ENCODE data around the gene BTLA. TPM values are rescaled to one million over a fixed set of nuclear protein-coding genes. Genes with fewer than 3 reads are reported as not detected.
"Not testable (repeated sequence)": the region's sequence is repeated elsewhere in the genome, so short reads cannot be mapped to it uniquely, and the experiment has no call there.

BTLA gene
- polyA plus RNA-seq, 1 donor = 1.0 TPM

- H3K27me3 ChIP-seq (ENCODE audit: control insufficient read depth, insufficient read depth, low read length) = no peaks in the 10 kb centered on the region
- no peak overlapping the region for H3K4me3 ChIP-seq (ENCODE audit: low read length)
- no peak overlapping the region for H3K27ac ChIP-seq (ENCODE audit: low read length)
- no peaks in the 10 kb centered on the region for H3K4me1 ChIP-seq (ENCODE audit: control insufficient read depth, insufficient read depth, low read length)
- no peak for DNase-seq
- H3K36me3 ChIP-seq (ENCODE audit: control insufficient read depth, insufficient read depth, low read length) = no peaks in the 10 kb centered on the region
- peaks cover 2% of the 10 kb centered on the region for H3K9me3 ChIP-seq (ENCODE audit: control insufficient read depth, low read depth, low read length)
These were observed 13.0 kb upstream of the BTLA start for GRCh38 chr3:112512320-112512719.

- H3K27me3 ChIP-seq (ENCODE audit: control insufficient read depth, insufficient read depth, low read length) = no peaks in the 10 kb centered on the region
- no peak overlapping the region for H3K4me3 ChIP-seq (ENCODE audit: low read length)
- H3K9me3 ChIP-seq (ENCODE audit: control insufficient read depth, low read depth, low read length) = peaks cover 2% of the 10 kb centered on the region
- no peaks in the 10 kb centered on the region for H3K36me3 ChIP-seq (ENCODE audit: control insufficient read depth, insufficient read depth, low read length)
- no peak for DNase-seq
- no peak overlapping the region for H3K27ac ChIP-seq (ENCODE audit: low read length)
- no peaks in the 10 kb centered on the region for H3K4me1 ChIP-seq (ENCODE audit: control insufficient read depth, insufficient read depth, low read length)
These were observed 9.6 kb upstream of the BTLA start for GRCh38 chr3:112508860-112509259.

GRCh38 chr3:112508261-112508660, 9.0 kb upstream of the BTLA start:
- Histone ChIP-seq H3K27ac (ENCODE audit: low read length) (no peak overlapping the region), H3K9me3 (ENCODE audit: control insufficient read depth, low read depth, low read length) (peaks cover 2% of the 10 kb centered on the region), H3K27me3 (ENCODE audit: control insufficient read depth, insufficient read depth, low read length) (no peaks in the 10 kb centered on the region), H3K4me1 (ENCODE audit: control insufficient read depth, insufficient read depth, low read length) (no peaks in the 10 kb centered on the region), H3K36me3 (ENCODE audit: control insufficient read depth, insufficient read depth, low read length) (no peaks in the 10 kb centered on the region), H3K4me3 (ENCODE audit: low read length) (no peak overlapping the region)
- WGBS (ENCODE audit: insufficient coverage, low lambda C conversion rate) = no CpG with 5 or more reads among the region's 2 CpGs
- no peak for DNase-seq

GRCh38 chr3:112505907-112506306, 6.6 kb upstream of the BTLA start:
- Histone ChIP-seq H3K4me1 (ENCODE audit: control insufficient read depth, insufficient read depth, low read length) (no peaks in the 10 kb centered on the region), H3K36me3 (ENCODE audit: control insufficient read depth, insufficient read depth, low read length) (no peaks in the 10 kb centered on the region), H3K27me3 (ENCODE audit: control insufficient read depth, insufficient read depth, low read length) (no peaks in the 10 kb centered on the region), H3K4me3 (ENCODE audit: low read length) (no peak overlapping the region), H3K9me3 (ENCODE audit: control insufficient read depth, low read depth, low read length) (no peaks in the 10 kb centered on the region), H3K27ac (ENCODE audit: low read length) (no peak overlapping the region)
- 40% methylated on average over 2 of the region's 2 CpGs for WGBS (ENCODE audit: insufficient coverage, low lambda C conversion rate)
- no peak for DNase-seq

- no peak overlapping the region for H3K4me3 ChIP-seq (ENCODE audit: low read length)
- WGBS (ENCODE audit: insufficient coverage, low lambda C conversion rate) = no CpG with 5 or more reads among the region's 3 CpGs
- no peaks in the 10 kb centered on the region for H3K36me3 ChIP-seq (ENCODE audit: control insufficient read depth, insufficient read depth, low read length)
- no peak for DNase-seq
- H3K27ac ChIP-seq (ENCODE audit: low read length) = no peak overlapping the region
- H3K9me3 ChIP-seq (ENCODE audit: control insufficient read depth, low read depth, low read length) = no peaks in the 10 kb centered on the region
- H3K27me3 ChIP-seq (ENCODE audit: control insufficient read depth, insufficient read depth, low read length) = no peaks in the 10 kb centered on the region
- no peaks in the 10 kb centered on the region for H3K4me1 ChIP-seq (ENCODE audit: control insufficient read depth, insufficient read depth, low read length)
These were observed 4.9 kb upstream of the BTLA start for GRCh38 chr3:112504123-112504522.

GRCh38 chr3:112503304-112503972, 4.2 kb upstream of the BTLA start:
- Histone ChIP-seq H3K27ac (ENCODE audit: low read length) (no peak overlapping the region), H3K36me3 (ENCODE audit: control insufficient read depth, insufficient read depth, low read length) (no peaks in the 10 kb centered on the region), H3K27me3 (ENCODE audit: control insufficient read depth, insufficient read depth, low read length) (no peaks in the 10 kb centered on the region), H3K4me1 (ENCODE audit: control insufficient read depth, insufficient read depth, low read length) (no peaks in the 10 kb centered on the region), H3K4me3 (ENCODE audit: low read length) (no peak overlapping the region), H3K9me3 (ENCODE audit: control insufficient read depth, low read depth, low read length) (no peaks in the 10 kb centered on the region)
- WGBS (ENCODE audit: insufficient coverage, low lambda C conversion rate) = no CpG with 5 or more reads among the region's 4 CpGs
- no peak for DNase-seq

- H3K27ac ChIP-seq (ENCODE audit: low read length) = no peak overlapping the region
These were observed 1.3 kb upstream of the BTLA start for GRCh38 chr3:112500621-112501020.

GRCh38 chr3:112497897-112498548, 1.2 kb downstream of the BTLA start:
- no peak for DNase-seq
- H3K9me3 ChIP-seq (ENCODE audit: control insufficient read depth, low read depth, low read length) = no peaks in the 10 kb centered on the region
- H3K4me1 ChIP-seq (ENCODE audit: control insufficient read depth, insufficient read depth, low read length) = no peaks in the 10 kb centered on the region
- no peaks in the 10 kb centered on the region for H3K36me3 ChIP-seq (ENCODE audit: control insufficient read depth, insufficient read depth, low read length)
- H3K27ac ChIP-seq (ENCODE audit: low read length) = no peak overlapping the region
- H3K27me3 ChIP-seq (ENCODE audit: control insufficient read depth, insufficient read depth, low read length) = no peaks in the 10 kb centered on the region
- WGBS (ENCODE audit: insufficient coverage, low lambda C conversion rate) = 98% methylated on average over 7 of the region's 11 CpGs
- no peak overlapping the region for H3K4me3 ChIP-seq (ENCODE audit: low read length)

More at GRCh38 chr3:112500621-112501020, 1.3 kb upstream of the BTLA start:
- H3K4me1 ChIP-seq (ENCODE audit: control insufficient read depth, insufficient read depth, low read length) = no peaks in the 10 kb centered on the region
- H3K9me3 ChIP-seq (ENCODE audit: control insufficient read depth, low read depth, low read length) = no peaks in the 10 kb centered on the region
- no peak for DNase-seq
- WGBS (ENCODE audit: insufficient coverage, low lambda C conversion rate) = 100% methylated on average over 1 of the region's 2 CpGs
- H3K36me3 ChIP-seq (ENCODE audit: control insufficient read depth, insufficient read depth, low read length) = no peaks in the 10 kb centered on the region
- no peak overlapping the region for H3K4me3 ChIP-seq (ENCODE audit: low read length)
- no peaks in the 10 kb centered on the region for H3K27me3 ChIP-seq (ENCODE audit: control insufficient read depth, insufficient read depth, low read length)

GRCh38 chr3:112496366-112497067, 2.8 kb downstream of the BTLA start:
- Histone ChIP-seq H3K27ac (ENCODE audit: low read length) (no peak overlapping the region), H3K4me3 (ENCODE audit: low read length) (no peak overlapping the region), H3K36me3 (ENCODE audit: control insufficient read depth, insufficient read depth, low read length) (no peaks in the 10 kb centered on the region), H3K9me3 (ENCODE audit: control insufficient read depth, low read depth, low read length) (no peaks in the 10 kb centered on the region), H3K4me1 (ENCODE audit: control insufficient read depth, insufficient read depth, low read length) (no peaks in the 10 kb centered on the region), H3K27me3 (ENCODE audit: control insufficient read depth, insufficient read depth, low read length) (no peaks in the 10 kb centered on the region)
- DNase-seq = no peak
- WGBS (ENCODE audit: insufficient coverage, low lambda C conversion rate) = 80% methylated on average over 1 of the region's 5 CpGs

- WGBS (ENCODE audit: insufficient coverage, low lambda C conversion rate) = no CpG with 5 or more reads among the region's 3 CpGs
- DNase-seq; H3K9me3 ChIP-seq (ENCODE audit: control insufficient read depth, low read depth, low read length); H3K36me3 ChIP-seq (ENCODE audit: control insufficient read depth, insufficient read depth, low read length); H3K4me3 ChIP-seq (ENCODE audit: low read length); H3K4me1 ChIP-seq (ENCODE audit: control insufficient read depth, insufficient read depth, low read length); H3K27ac ChIP-seq (ENCODE audit: low read length); H3K27me3 ChIP-seq (ENCODE audit: control insufficient read depth, insufficient read depth, low read length): not testable (repeated sequence)
These were observed 4.9 kb downstream of the BTLA start for GRCh38 chr3:112494448-112494767.

GRCh38 chr3:112492124-112492523, 7.1 kb downstream of the BTLA start:
- Histone ChIP-seq H3K4me3 (ENCODE audit: low read length) (no peak overlapping the region), H3K27me3 (ENCODE audit: control insufficient read depth, insufficient read depth, low read length) (no peaks in the 10 kb centered on the region), H3K36me3 (ENCODE audit: control insufficient read depth, insufficient read depth, low read length) (no peaks in the 10 kb centered on the region), H3K27ac (ENCODE audit: low read length) (no peak overlapping the region), H3K4me1 (ENCODE audit: control insufficient read depth, insufficient read depth, low read length) (no peaks in the 10 kb centered on the region), H3K9me3 (ENCODE audit: control insufficient read depth, low read depth, low read length) (no peaks in the 10 kb centered on the region)
- DNase-seq = no peak
- no CpG with 5 or more reads among the region's 1 CpG for WGBS (ENCODE audit: insufficient coverage, low lambda C conversion rate)
